Type B pancreatic cell (in vitro differentiated cells): ENCODE measurements around the gene EIF6. TPM values are rescaled to one million over a fixed set of nuclear protein-coding genes. Genes with fewer than 3 reads are reported as not detected.

ENCODE experiments used
- DNase-seq: peaks from one replicate; pipeline ENCODE4 v3.0.0; 2021; ENCODE audit warnings: mixed read lengths; ENCODE audit not compliant: unreplicated experiment; ENCODE audit errors: extremely low spot score
- H3K27ac Mint-ChIP-seq: 2 replicates; pipeline ENCODE4 v1.8.0; 2021; ENCODE audit warnings: mild to moderate bottlenecking, mixed read lengths
- H3K27me3 Mint-ChIP-seq: 2 replicates; pipeline ENCODE4 v1.8.0; 2021; ENCODE audit warnings: mixed read lengths
- H3K36me3 Mint-ChIP-seq: 2 replicates; pipeline ENCODE4 v1.8.0; 2021; ENCODE audit warnings: mixed read lengths
- H3K4me1 Mint-ChIP-seq: one replicate; pipeline ENCODE4 v1.8.0; 2021; ENCODE audit warnings: mixed read lengths; ENCODE audit not compliant: unreplicated experiment
- H3K4me3 Mint-ChIP-seq: 2 replicates; pipeline ENCODE4 v1.8.0; 2021; ENCODE audit warnings: mild to moderate bottlenecking, mixed read lengths
- H3K9me3 Mint-ChIP-seq: 2 replicates; pipeline ENCODE4 v1.8.0; 2021; ENCODE audit warnings: mixed read lengths
- total RNA-seq: library from RNA; stranded (reverse); gene quantifications from 2 replicates; pipeline ENCODE4 v1.2.1, GENCODE V29; 2021; ENCODE audit warnings: low replicate concordance
- TF ChIP-seq, protein P1 (sequence below): fragments of 200-600 bp; sonication (generic); conservative IDR thresholded peaks from 2 replicates; pipeline ENCODE4 v1.5.0; 2021; ENCODE audit warnings: antibody characterized with exemption, mild to moderate bottlenecking

EIF6 gene
- total RNA-seq, 1 donor from 2014 or later = 124 TPM

DNA sequence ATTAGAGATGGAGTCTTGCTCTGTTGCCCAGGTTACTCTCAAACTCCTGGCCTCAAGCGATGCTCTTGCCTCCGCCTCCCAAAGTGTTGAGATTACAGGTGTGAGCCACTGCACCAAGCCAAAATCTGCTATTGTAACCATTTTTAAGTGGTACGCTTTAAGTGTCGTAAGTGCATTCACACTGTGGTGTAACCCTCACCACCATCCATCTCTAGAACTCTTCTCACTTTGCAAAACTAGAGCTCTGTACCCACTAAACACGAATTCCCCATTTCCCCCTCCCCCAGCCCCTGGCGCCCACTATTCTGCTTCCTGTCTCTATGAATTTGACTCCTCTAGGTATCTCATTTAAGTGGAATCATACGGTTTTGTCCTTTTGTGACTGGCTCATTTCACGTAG, 10.5 kb upstream of the EIF6 start:
- DNase-seq = no peak
- Mint-ChIP-seq H3K27ac (no peak overlapping the region), H3K4me3 (no peak overlapping the region), H3K27me3 (peaks cover 4% of the 10 kb centered on the region), H3K9me3 (no peaks in the 10 kb centered on the region), H3K4me1 (peaks cover 4% of the 10 kb centered on the region), H3K36me3 (no peaks in the 10 kb centered on the region)
- TF ChIP-seq, protein P1, sequence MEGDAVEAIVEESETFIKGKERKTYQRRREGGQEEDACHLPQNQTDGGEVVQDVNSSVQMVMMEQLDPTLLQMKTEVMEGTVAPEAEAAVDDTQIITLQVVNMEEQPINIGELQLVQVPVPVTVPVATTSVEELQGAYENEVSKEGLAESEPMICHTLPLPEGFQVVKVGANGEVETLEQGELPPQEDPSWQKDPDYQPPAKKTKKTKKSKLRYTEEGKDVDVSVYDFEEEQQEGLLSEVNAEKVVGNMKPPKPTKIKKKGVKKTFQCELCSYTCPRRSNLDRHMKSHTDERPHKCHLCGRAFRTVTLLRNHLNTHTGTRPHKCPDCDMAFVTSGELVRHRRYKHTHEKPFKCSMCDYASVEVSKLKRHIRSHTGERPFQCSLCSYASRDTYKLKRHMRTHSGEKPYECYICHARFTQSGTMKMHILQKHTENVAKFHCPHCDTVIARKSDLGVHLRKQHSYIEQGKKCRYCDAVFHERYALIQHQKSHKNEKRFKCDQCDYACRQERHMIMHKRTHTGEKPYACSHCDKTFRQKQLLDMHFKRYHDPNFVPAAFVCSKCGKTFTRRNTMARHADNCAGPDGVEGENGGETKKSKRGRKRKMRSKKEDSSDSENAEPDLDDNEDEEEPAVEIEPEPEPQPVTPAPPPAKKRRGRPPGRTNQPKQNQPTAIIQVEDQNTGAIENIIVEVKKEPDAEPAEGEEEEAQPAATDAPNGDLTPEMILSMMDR = no peak

DNA sequence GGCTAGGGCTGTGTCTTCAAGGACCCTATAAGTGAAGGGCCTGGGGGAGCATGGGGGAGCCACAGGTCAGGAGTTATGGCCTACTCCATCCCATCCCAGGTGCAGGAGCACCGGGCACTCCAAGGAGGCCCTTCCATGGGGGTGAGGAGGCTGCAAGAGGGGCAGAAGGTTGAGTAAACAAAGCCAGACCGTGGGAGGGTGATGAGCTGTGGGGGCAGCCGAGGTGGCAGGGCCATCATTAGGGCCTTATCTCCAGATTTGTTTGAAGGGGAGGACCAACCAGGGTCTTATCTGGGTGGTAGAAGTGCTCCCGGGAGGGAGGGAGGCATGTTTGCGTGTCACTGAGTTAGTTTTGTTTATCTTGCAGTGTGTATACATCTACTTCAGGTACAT, 9.7 kb upstream of the EIF6 start:
- H3K4me3 Mint-ChIP-seq = no peak overlapping the region
- H3K9me3 Mint-ChIP-seq = no peaks in the 10 kb centered on the region
- no peak for DNase-seq
- H3K36me3 Mint-ChIP-seq = no peaks in the 10 kb centered on the region
- H3K27me3 Mint-ChIP-seq = peaks cover 4% of the 10 kb centered on the region
- peaks cover 4% of the 10 kb centered on the region for H3K4me1 Mint-ChIP-seq
- no peak overlapping the region for H3K27ac Mint-ChIP-seq
- TF ChIP-seq, protein P1 = no peak

DNA sequence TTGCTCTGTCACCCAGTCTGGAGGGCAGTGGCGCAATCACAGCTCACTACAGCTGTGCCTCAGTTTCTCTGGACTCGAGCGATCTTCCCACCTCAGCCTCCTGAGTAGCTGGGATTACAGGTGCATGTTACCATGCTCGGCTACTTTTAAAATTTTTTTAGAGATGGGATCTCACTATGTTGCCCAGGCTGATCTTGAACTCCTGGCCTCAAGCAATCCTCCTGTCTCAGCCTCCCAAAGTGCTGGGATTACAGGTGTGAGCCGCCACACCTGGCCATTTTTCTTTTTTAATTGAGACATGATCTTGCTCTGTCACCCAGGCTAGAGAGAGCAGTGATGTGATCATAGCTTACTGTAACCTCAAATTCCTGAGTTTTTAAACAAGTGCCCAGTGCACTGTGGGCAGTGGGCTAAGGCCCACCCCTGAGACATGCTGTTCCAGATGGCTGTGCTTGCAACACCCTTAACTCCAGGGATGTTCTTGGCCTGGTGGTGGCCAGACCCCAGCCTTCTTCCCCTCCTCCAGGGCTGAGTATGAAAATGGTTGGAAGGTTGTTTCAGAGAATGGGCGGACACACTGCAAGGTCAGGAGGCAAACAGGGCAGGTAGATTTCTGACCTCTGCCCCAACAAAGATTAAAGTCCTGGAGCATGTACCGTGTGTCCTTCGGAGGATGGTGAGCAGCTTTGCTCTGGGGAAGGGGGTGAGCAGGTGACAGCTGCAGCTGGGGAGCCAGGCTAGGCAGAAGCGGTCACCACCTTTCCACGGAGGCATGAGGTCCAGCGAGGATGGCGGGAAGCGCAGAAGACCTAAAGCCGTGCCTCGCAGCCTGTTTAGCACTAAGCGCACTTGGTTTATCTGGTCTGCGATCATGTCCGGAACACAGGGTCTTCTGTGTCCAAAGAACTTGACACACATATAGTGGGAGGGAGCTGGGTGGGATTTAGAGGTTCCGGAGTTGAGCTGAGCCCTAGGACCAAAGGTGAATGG, 9.0 kb upstream of the EIF6 start:
- no peak for DNase-seq
- H3K4me1 Mint-ChIP-seq = peaks cover 4% of the 10 kb centered on the region
- H3K27ac Mint-ChIP-seq = no peak overlapping the region
- TF ChIP-seq, protein P1 = no peak
- H3K36me3 Mint-ChIP-seq = no peaks in the 10 kb centered on the region
- H3K9me3 Mint-ChIP-seq = no peaks in the 10 kb centered on the region
- no peak overlapping the region for H3K4me3 Mint-ChIP-seq
- H3K27me3 Mint-ChIP-seq = peaks cover 4% of the 10 kb centered on the region

DNA sequence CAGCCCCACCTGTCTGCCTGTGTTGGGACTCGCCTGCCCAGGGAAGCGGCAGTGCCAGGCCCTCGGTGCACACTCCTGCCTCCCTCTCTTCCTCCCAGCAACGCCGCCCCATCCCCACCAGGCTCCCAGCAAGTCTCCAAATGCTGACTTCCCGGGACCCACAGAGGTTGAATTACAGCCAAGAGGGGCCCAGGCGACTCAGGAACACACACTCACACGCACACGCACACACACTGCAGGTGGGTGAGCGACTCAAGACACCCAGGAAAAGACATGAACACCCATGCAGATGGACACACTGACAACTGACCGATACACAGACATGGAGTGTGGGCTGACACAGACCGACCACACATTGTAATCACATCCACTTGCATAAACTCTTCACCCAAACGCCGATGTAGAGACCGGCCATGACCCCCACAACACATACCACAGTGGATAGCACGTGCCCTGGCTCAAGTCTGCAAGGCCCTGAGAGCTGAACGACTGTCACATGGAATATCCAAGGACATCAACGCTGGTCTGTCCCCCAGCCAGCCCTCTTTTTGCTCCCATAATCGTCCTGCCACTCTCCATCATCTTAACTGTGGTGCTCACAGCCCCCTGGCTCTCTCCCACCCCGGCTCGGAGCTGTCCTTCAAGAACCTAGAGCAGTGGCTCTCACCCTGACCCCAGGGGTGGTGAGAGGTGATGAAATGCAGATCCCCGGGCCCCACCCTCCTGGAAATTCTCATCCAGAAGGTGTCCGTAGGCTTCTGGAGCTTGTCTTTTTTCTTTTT, 8.1 kb upstream of the EIF6 start:
- TF ChIP-seq, protein P1 = no peak
- DNase-seq = no peak
- H3K4me1 Mint-ChIP-seq = peaks cover 4% of the 10 kb centered on the region
- H3K9me3 Mint-ChIP-seq = no peaks in the 10 kb centered on the region
- H3K36me3 Mint-ChIP-seq = no peaks in the 10 kb centered on the region
- no peak overlapping the region for H3K27ac Mint-ChIP-seq
- H3K4me3 Mint-ChIP-seq = no peak overlapping the region
- H3K27me3 Mint-ChIP-seq = peaks cover 4% of the 10 kb centered on the region

DNA sequence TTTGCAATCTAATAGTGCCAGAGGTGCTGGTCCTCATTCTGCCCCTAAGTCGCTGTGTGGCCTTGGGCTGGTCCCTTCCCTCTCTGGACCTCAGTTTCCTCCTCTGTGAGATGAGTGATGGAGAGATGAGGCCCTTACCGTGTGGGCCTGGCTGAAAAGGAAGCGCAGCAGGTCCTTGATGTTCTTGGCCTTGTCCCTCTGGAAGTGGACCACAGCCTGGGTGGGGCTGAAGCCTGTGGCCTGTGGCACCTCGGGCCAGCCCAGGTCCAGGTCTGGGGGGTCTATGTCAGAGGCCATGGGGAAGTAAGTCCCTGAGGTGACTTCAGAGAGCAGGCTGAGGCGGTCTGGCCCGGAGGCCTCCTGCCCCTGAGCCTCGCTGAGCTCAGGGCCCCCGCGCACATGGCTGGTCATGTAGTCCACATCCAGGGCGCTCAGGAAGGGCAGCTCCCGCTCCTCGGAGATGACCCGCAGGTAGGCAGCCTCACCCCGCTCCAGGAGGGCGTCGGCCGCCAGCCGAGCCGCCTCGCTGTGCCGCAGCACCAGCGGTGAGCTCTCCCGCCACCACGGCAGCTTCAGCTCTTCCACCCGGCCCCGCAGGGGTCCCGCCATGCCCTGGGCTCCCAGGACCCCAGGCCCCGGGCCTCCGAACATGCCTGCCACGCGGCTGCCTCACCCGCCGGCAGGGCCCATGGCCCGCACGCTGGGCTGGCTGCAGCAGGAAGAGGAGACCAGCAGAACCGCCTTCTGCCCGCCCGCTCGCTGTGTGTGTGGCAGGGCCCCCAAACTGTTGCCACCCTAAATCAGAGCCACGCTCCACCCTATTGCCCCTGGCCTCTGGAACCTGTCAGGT, 7.3 kb upstream of the EIF6 start, which contains the start of gene FAM83C:
Gene FAM83C, minus strand, starts transcription at position 772 of the 850 bp plus-strand sequence. Its CDS starts 121 bp downstream, at position 651.
- H3K36me3 Mint-ChIP-seq = no peaks in the 10 kb centered on the region
- TF ChIP-seq, protein P1 = no peak
- H3K4me3 Mint-ChIP-seq = no peak within 1 kb of the TSS
- peaks cover 4% of the 10 kb centered on the region for H3K27me3 Mint-ChIP-seq
- no peak for DNase-seq
- H3K9me3 Mint-ChIP-seq = no peaks in the 10 kb centered on the region
- peaks cover 4% of the 10 kb centered on the region for H3K4me1 Mint-ChIP-seq
- H3K27ac Mint-ChIP-seq = no peak within 1 kb of the TSS
